GM21723 (cell line): ENCODE measurements around the gene MCHR1.
"Not testable (repeated sequence)": the region's sequence is repeated elsewhere in the genome, so short reads cannot be mapped to it uniquely, and the experiment has no call there.

Experiments
- ATAC-seq: cut with Tn5 transposase; IDR thresholded peaks from one replicate; pipeline ENCODE4 v1.9.1; 2021; ENCODE audit warnings: mild to moderate bottlenecking, moderate library complexity; ENCODE audit not compliant: unreplicated experiment

The MCHR1 gene

GRCh38 chr22:40684728-40685127, 5.4 kb downstream of the MCHR1 start:
- ATAC-seq: no peak

- no peak for ATAC-seq
Observed at GRCh38 chr22:40685406-40685805, 6.1 kb downstream of the MCHR1 start.

GRCh38 chr22:40687706-40688105, 8.4 kb downstream of the MCHR1 start:
- no peak for ATAC-seq

- ATAC-seq: no peak
Observed at GRCh38 chr22:40690370-40690769, 11.1 kb downstream of the MCHR1 start.

GRCh38 chr22:40691532-40691931, 12.2 kb downstream of the MCHR1 start:
- no peak for ATAC-seq

- no peak for ATAC-seq
Observed at GRCh38 chr22:40694411-40694810, 15.1 kb downstream of the MCHR1 start.

- no peak for ATAC-seq
Observed at GRCh38 chr22:40701274-40701673, 22.0 kb downstream of the MCHR1 start.

GRCh38 chr22:40703174-40703573, 23.9 kb downstream of the MCHR1 start:
- no peak for ATAC-seq

- no peak for ATAC-seq
Observed at GRCh38 chr22:40703736-40704135, 24.5 kb downstream of the MCHR1 start.

GRCh38 chr22:40705918-40706682, 26.8 kb downstream of the MCHR1 start:
- no peak for ATAC-seq

- ATAC-seq: no peak
Observed at GRCh38 chr22:40707154-40707553, 27.9 kb downstream of the MCHR1 start.

- ATAC-seq: no peak
Observed at GRCh38 chr22:40708177-40708576, 28.9 kb downstream of the MCHR1 start.

GRCh38 chr22:40709752-40710413, 30.6 kb downstream of the MCHR1 start:
- no peak for ATAC-seq

GRCh38 chr22:40712311-40712710, 33.0 kb downstream of the MCHR1 start:
- no peak for ATAC-seq

- no peak for ATAC-seq
Observed at GRCh38 chr22:40714499-40715337, 35.4 kb downstream of the MCHR1 start.

GRCh38 chr22:40716116-40716515, 36.8 kb downstream of the MCHR1 start:
- no peak for ATAC-seq

- ATAC-seq: not testable (repeated sequence)
Observed at GRCh38 chr22:40717657-40718056, 38.4 kb downstream of the MCHR1 start.

- no peak for ATAC-seq
Observed at GRCh38 chr22:40718250-40719204, 39.2 kb downstream of the MCHR1 start.

GRCh38 chr22:40719599-40719998, 40.3 kb downstream of the MCHR1 start:
- ATAC-seq: no peak

GRCh38 chr22:40720156-40720537, 40.9 kb downstream of the MCHR1 start:
- ATAC-seq: not testable (repeated sequence)
